ENCODE measurements around the gene ASPHD1. TPM values are rescaled to one million over a fixed set of nuclear protein-coding genes. Genes with fewer than 3 reads are reported as not detected.

ASPHD1 gene
- total RNA-seq, 1 donor from 2014 or later = 4.4 TPM

DNA sequence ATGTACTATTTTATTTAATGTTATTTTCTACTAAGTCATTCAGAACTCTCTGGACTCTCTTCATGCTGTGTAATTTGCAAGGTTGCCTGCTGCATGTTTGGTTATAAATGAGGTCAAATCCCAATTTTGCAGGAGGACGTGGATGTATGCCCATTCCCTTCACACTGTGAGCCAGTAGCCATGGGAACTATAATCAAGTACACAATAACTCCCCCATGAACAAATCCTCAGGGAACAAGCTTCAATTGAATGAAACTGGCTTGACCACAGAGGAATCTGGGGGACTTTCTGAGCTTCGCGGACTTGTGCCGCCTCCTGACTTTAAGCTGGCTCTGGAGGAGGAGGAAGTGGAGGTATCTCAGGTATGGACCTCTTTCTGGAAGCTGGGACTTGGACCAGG, 40.4 kb downstream of the ASPHD1 start:
- TF ChIP-seq, protein P1, sequence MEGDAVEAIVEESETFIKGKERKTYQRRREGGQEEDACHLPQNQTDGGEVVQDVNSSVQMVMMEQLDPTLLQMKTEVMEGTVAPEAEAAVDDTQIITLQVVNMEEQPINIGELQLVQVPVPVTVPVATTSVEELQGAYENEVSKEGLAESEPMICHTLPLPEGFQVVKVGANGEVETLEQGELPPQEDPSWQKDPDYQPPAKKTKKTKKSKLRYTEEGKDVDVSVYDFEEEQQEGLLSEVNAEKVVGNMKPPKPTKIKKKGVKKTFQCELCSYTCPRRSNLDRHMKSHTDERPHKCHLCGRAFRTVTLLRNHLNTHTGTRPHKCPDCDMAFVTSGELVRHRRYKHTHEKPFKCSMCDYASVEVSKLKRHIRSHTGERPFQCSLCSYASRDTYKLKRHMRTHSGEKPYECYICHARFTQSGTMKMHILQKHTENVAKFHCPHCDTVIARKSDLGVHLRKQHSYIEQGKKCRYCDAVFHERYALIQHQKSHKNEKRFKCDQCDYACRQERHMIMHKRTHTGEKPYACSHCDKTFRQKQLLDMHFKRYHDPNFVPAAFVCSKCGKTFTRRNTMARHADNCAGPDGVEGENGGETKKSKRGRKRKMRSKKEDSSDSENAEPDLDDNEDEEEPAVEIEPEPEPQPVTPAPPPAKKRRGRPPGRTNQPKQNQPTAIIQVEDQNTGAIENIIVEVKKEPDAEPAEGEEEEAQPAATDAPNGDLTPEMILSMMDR (IDR thresholded peaks at IDR 0.05) = no peak
- Histone ChIP-seq H3K27ac (no peak overlapping the region), H3K4me3 (no peak overlapping the region), H3K36me3 (no peaks in the 10 kb centered on the region), H3K4me1 (no peaks in the 10 kb centered on the region), H3K27me3 (no peaks in the 10 kb centered on the region), H3K9me3 (no peaks in the 10 kb centered on the region)
- DNase-seq (no peak), ATAC-seq (no peak)
- intact Hi-C loops (cut with DNase I) = no loop called here

DNA sequence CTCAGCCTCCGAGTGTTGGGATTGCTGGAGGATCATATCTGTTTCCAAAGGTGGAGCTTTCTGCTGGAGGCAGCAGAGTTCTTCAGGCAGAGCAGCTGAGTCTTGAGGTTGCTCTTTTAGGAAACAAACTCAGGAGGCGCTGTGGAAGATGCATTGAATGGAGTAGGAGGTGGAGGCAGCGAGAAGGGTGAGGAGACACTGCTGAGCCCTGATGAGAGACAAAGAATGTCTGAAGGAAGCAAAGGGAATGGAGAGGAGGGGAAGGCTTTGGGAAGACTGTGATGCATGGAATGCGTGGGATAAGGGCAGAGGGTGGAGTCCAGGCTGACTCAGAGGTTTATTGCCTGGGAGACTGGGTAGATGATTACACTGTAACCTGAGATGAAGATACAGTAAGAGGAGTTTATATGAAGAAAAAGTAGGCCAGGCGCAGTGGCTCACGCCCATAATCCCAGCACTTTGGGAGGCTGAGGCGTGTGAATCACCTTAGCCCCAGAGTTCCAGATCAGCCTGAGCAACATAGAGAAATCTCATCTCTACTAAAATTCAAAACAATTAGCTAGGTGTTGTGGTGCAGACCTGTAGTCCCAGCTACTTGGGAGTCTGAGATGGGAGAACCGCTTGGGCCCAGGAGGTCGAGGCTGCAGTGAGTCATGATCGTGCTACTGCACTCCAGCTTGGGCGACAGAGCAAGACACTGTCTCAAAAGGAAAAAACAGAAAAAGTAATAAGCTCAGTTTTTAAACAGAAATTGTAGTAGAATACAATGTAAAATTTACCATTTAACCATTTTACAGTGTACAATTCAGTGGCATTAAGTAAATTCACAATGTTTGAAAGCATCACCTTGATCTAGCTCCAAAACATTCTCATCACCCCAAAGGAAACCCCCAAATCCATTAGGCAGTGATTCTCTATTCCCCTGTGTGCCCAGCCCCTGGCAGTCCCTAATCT, 43.8 kb downstream of the ASPHD1 start:
- no peak overlapping the region for H3K4me3 ChIP-seq
- H3K27ac ChIP-seq = no peak overlapping the region

DNA sequence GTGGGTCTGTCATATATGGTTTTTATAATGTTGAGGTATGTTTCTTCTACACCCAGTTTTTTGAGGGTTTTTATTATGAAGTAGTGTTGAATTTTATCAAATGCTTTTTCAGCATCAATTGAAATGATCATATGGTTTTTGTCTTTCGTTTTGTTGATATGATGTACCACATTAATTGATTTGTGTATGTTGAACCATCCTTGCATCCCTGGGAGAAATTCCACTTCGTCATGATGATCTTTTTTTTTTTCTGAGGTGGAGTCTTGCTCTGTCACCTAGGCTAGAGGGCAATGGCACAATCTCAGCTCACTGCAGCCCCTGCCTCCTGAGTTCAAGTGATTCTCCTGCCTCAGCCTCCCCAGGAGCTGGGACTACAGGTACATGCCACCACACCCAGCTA, 47.6 kb downstream of the ASPHD1 start:
- intact Hi-C loops (cut with DNase I) = no loop called here

More for the DNA sequence above, 43.8 kb downstream of the ASPHD1 start:
- no peaks in the 10 kb centered on the region for H3K4me1 ChIP-seq
- intact Hi-C loops (cut with DNase I) = no loop called here
- ATAC-seq (peak; percentile 91), DNase-seq (no peak)
- no peaks in the 10 kb centered on the region for H3K9me3 ChIP-seq
- TF ChIP-seq, protein P1 (IDR thresholded peaks at IDR 0.05) = peak; percentile 9
- no peaks in the 10 kb centered on the region for H3K36me3 ChIP-seq
- H3K27me3 ChIP-seq = no peaks in the 10 kb centered on the region

DNA sequence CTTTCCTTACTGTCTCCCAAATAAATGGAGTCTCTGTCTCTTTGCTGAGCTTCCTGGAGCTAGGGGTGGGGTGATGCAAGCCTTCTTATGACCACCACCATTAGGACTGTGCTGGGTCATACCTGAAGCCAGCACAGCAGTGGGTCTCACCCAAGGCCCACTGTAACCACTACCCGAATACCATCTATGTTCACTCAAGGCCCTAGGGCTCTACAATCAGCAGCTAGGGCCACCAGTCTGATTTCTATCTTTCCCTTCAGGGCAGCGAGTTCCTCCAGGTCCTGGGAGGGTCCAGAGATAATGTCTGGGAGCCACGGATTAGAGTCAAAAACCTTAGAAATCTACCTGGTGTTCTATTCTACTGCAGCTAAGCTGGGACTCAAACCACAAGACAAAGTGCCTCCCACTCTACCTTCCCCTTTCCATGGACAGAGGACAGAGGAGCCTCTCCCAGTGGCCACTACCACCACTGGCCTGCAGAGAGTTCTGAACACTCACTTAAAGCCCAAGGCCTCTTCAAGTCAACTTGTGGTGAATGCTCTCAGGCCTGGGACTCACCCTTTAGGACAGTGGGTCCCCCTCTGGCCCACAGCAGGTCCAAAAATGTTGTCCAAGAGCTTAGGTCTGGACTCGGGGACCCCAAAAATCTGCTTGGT, 50.6 kb downstream of the ASPHD1 start:
- H3K4me3 ChIP-seq = no peak overlapping the region
- no peaks in the 10 kb centered on the region for H3K36me3 ChIP-seq
- TF ChIP-seq, protein P1 (IDR thresholded peaks at IDR 0.05) = no peak
- H3K9me3 ChIP-seq = no peaks in the 10 kb centered on the region
- H3K4me1 ChIP-seq = no peaks in the 10 kb centered on the region
- ATAC-seq (no peak), DNase-seq (no peak)
- intact Hi-C loops (cut with DNase I) = no loop called here
- H3K27me3 ChIP-seq = no peaks in the 10 kb centered on the region
- no peak overlapping the region for H3K27ac ChIP-seq

More for the DNA sequence above, 47.6 kb downstream of the ASPHD1 start:
- ATAC-seq (no peak), DNase-seq (no peak)
- Histone ChIP-seq H3K4me1 (no peaks in the 10 kb centered on the region), H3K36me3 (no peaks in the 10 kb centered on the region), H3K27me3 (no peaks in the 10 kb centered on the region), H3K4me3 (no peak overlapping the region), H3K27ac (no peak overlapping the region), H3K9me3 (no peaks in the 10 kb centered on the region)
- TF ChIP-seq, protein P1 (IDR thresholded peaks at IDR 0.05) = no peak

DNA sequence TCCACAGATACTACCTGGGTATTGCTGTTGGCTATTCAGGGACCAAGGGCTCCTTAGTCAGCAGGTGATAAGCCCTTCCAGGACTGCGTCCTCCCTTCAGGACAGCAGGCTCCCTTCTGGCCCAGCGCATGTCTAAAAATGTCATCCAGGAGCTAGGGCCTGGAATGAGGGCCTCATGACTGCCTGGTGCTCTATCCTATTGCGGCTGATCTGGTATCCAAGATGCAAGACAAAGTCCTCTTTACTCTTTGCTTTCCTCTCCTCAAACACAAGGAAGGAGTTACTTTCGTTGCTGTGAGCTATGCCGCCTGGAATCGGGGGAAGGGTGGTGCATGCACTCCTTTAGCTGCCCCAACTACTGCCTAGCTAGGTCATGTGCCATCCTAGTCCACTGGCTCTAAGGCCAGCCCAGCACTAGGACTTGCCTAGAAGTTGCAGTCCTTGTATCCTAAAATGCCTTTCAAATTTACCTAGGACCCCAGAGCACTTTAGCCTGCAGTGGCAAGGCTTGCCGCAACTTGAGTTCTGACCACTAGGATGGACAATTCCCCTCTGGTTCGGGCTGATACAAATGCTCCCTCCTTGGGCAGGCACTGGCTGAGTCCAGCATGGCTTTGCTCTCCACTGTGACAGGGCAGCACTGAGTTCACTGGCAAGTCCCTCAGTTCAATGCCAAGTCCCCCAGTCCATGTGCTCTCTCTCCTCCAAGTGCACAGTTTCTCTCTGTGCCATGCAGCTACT, 51.5 kb downstream of the ASPHD1 start:
- no peaks in the 10 kb centered on the region for H3K27me3 ChIP-seq
- ATAC-seq (no peak), DNase-seq (no peak)
- intact Hi-C loops (cut with DNase I) = no loop called here
- H3K4me3 ChIP-seq = no peak overlapping the region
- no peaks in the 10 kb centered on the region for H3K9me3 ChIP-seq
- TF ChIP-seq, protein P1 (IDR thresholded peaks at IDR 0.05) = no peak
- no peaks in the 10 kb centered on the region for H3K36me3 ChIP-seq
- no peaks in the 10 kb centered on the region for H3K4me1 ChIP-seq
- H3K27ac ChIP-seq = no peak overlapping the region

Other genes with a start within 250 kb of the ASPHD1 start
- 70.7 TPM for gene SPN, start 237.2 kb upstream of the ASPHD1 start, total RNA-seq
- gene QPRT, start 221.3 kb upstream of the ASPHD1 start, total RNA-seq = 15.0 TPM
- 7.3 TPM for gene C16orf54, start 154.5 kb upstream of the ASPHD1 start, total RNA-seq
- gene ZG16, start 122.2 kb upstream of the ASPHD1 start, total RNA-seq = not detected
- 19.8 TPM for gene KIF22, start 109.7 kb upstream of the ASPHD1 start, total RNA-seq
- 148 TPM for gene MAZ, start 94.0 kb upstream of the ASPHD1 start, total RNA-seq
- 2.7 TPM for gene PRRT2, start 88.3 kb upstream of the ASPHD1 start, total RNA-seq
- gene PAGR1, start 84.3 kb upstream of the ASPHD1 start, total RNA-seq = 15.2 TPM
- 247 TPM for gene MVP, start 80.0 kb upstream of the ASPHD1 start, total RNA-seq
- gene CDIPT, start 37.3 kb upstream of the ASPHD1 start, total RNA-seq = 83.2 TPM
- gene SEZ6L2, start 938 bp upstream of the ASPHD1 start, total RNA-seq = 11.9 TPM
- gene KCTD13, start 25.7 kb downstream of the ASPHD1 start, total RNA-seq = 23.5 TPM
- gene TMEM219, start 61.6 kb downstream of the ASPHD1 start, total RNA-seq = 133 TPM
- 75.4 TPM for gene TAOK2, start 73.4 kb downstream of the ASPHD1 start, total RNA-seq
- gene HIRIP3, start 95.1 kb downstream of the ASPHD1 start, total RNA-seq = 20.3 TPM
- gene INO80E, start 95.8 kb downstream of the ASPHD1 start, total RNA-seq = 65.3 TPM
- gene DOC2A, start 110.5 kb downstream of the ASPHD1 start, total RNA-seq = 2.6 TPM
- gene C16orf92, start 122.7 kb downstream of the ASPHD1 start, total RNA-seq = not detected
- not detected for gene TLCD3B, start 130.8 kb downstream of the ASPHD1 start, total RNA-seq
- 689 TPM for gene ALDOA, start 165.3 kb downstream of the ASPHD1 start, total RNA-seq
- gene PPP4C, start 175.5 kb downstream of the ASPHD1 start, total RNA-seq = 74.2 TPM
- gene TBX6, start 191.4 kb downstream of the ASPHD1 start, total RNA-seq = 1.4 TPM
- 93.6 TPM for gene YPEL3, start 195.7 kb downstream of the ASPHD1 start, total RNA-seq
- gene GDPD3, start 213.0 kb downstream of the ASPHD1 start, total RNA-seq = 11.5 TPM
- 93.7 TPM for gene MAPK3, start 222.7 kb downstream of the ASPHD1 start, total RNA-seq

Data from upper lobe of right lung (tissue), 1 donor.